GM12878 (cell line): ENCODE measurements around the gene NOTCH3. TPM values are rescaled to one million over a fixed set of nuclear protein-coding genes. Genes with fewer than 3 reads are reported as not detected.

ENCODE experiments used
- ATAC-seq: fragments of 200-7000 bp; cut with Tn5 transposase; 3 replicates; pipeline ENCODE4 v1.9.1; 2020; ENCODE audit warnings: mild to moderate bottlenecking, moderate library complexity
- BruUV-seq: library from RNA; stranded (reverse); fragments of 400-500 nt; replicated peaks from 2 replicates; lab custom pipeline; 2021; lab: Mats Ljungman, UMichigan
- CTCF ChIA-PET: fragments of 300-600 bp; sonication (Branson Sonifier 250); formaldehyde crosslinking; extraction: SDS; loops from one replicate; lab custom pipeline; 2021; ENCODE audit warnings: inconsistent platforms; lab: Yijun Ruan, JAX
- POLR2A ChIA-PET: fragments of 350-600 bp; formaldehyde crosslinking; extraction: SDS; loops from one replicate; lab custom pipeline; 2021; ENCODE audit warnings: inconsistent platforms; lab: Charles Lee
- RAD21 ChIA-PET: fragments of 300-600 bp; sonication (Branson Sonifier 250); formaldehyde crosslinking; loops from one replicate; lab custom pipeline; 2023; ENCODE audit warnings: antibody characterized with exemption; ENCODE audit not compliant: unreplicated experiment; lab: Charles Lee
- SMC1A ChIA-PET: fragments of 300-600 bp; sonication (Branson Sonifier 250); formaldehyde crosslinking; loops from one replicate; lab custom pipeline; 2023; ENCODE audit not compliant: unreplicated experiment, uncharacterized antibody; lab: Charles Lee
- DNase-seq: peaks from one replicate; pipeline ENCODE4 v3.0.0-alpha.2; 2011; ENCODE audit warnings: low read depth, low spot score
- FAIRE-seq: peaks from 3 replicates; lab custom pipeline; 2011; peaks lifted over from hg19 to GRCh38; lab: Jason Lieb, UNC
- H2AFZ ChIP-seq: 2 replicates; pipeline ENCODE4 v1.6.0; 2011; ENCODE audit warnings: low read depth, low read length, control low read depth; ENCODE audit not compliant: control insufficient read depth
- H3K27ac ChIP-seq: 2 replicates; pipeline ENCODE4 v1.5.1; 2011; ENCODE audit warnings: control low read depth; ENCODE audit not compliant: control insufficient read depth, insufficient read depth
- H3K27me3 ChIP-seq, 2 experiments: replicated peaks in 1 of 2; 2 replicates each; pipeline versions ENCODE4 v1.6.0 to v1.6.1; 2011; ENCODE audit warnings: low read length in 1 of 2; ENCODE audit not compliant: control insufficient read depth in 2 of 2, insufficient read depth in 2 of 2
- H3K36me3 ChIP-seq, 2 experiments: 2 replicates each; pipeline ENCODE4 v1.5.1; 2011; ENCODE audit warnings: low read length in 1 of 2; ENCODE audit not compliant: control insufficient read depth in 2 of 2, insufficient read depth in 2 of 2
- H3K4me1 ChIP-seq: 2 replicates; pipeline ENCODE4 v1.6.1; 2011; ENCODE audit warnings: mild to moderate bottlenecking, low read length, moderate library complexity, mixed read lengths; ENCODE audit not compliant: control insufficient read depth, insufficient read depth
- H3K4me2 ChIP-seq: 2 replicates; pipeline ENCODE4 v1.6.0; 2011; ENCODE audit warnings: control low read depth; ENCODE audit not compliant: control insufficient read depth, insufficient read depth
- H3K4me3 ChIP-seq: fragments of 200-600 bp; sonication (generic); 2 replicates; pipeline ENCODE4 v1.5.1; 2016
- H3K79me2 ChIP-seq: 2 replicates; pipeline ENCODE4 v1.6.0; 2011; ENCODE audit warnings: low read length; ENCODE audit not compliant: control insufficient read depth, insufficient read depth
- H3K9ac ChIP-seq: 2 replicates; pipeline ENCODE4 v1.8.0; 2011; ENCODE audit warnings: low read length, control low read depth, mixed read lengths; ENCODE audit not compliant: control insufficient read depth, insufficient read depth
- H3K9me3 ChIP-seq: replicated peaks from 3 replicates; pipeline ENCODE4 v1.5.1; 2011; ENCODE audit warnings: mild to moderate bottlenecking, low read length; ENCODE audit not compliant: control insufficient read depth, insufficient read depth
- H4K20me1 ChIP-seq: 2 replicates; pipeline ENCODE4 v1.6.0; 2011; ENCODE audit not compliant: control insufficient read depth, insufficient read depth
- CEBPZ ChIP-seq: fragments of 150-350 bp; IDR thresholded peaks from 2 replicates; pipeline ENCODE4 v1.6.1; 2016; ENCODE audit warnings: low read depth, low read length
- KDM1A ChIP-seq: fragments of 200-600 bp; sonication (generic); IDR thresholded peaks from 2 replicates; pipeline ENCODE4 v1.6.1; 2016; ENCODE audit warnings: borderline replicate concordance
- MYC ChIP-seq: IDR thresholded peaks from 2 replicates; pipeline ENCODE4 v1.6.1; 2011; ENCODE audit warnings: mild to moderate bottlenecking, low read length, moderate library complexity, inconsistent platforms; ENCODE audit not compliant: insufficient read depth, insufficient replicate concordance, insufficient read length, severe bottlenecking
- POLR2A ChIP-seq: IDR thresholded peaks from 2 replicates; pipeline ENCODE4 v1.6.1; 2011; ENCODE audit warnings: low read depth, mild to moderate bottlenecking, low read length
- ZNF24 ChIP-seq: fragments of 450-650 bp; IDR thresholded peaks from 2 replicates; pipeline ENCODE4 v1.6.1; 2017; ENCODE audit warnings: antibody characterized with exemption, mild to moderate bottlenecking
- ZNF622 ChIP-seq: fragments of 450-650 bp; IDR thresholded peaks from 2 replicates; pipeline ENCODE4 v1.6.1; 2017; ENCODE audit warnings: mild to moderate bottlenecking, inconsistent platforms
- WGBS: methylation state at CpG from one replicate; pipeline ENCODE4 v1.1.6; 2016; ENCODE audit warnings: low lambda C conversion rate; ENCODE audit not compliant: insufficient replicate concordance, insufficient coverage; ENCODE audit errors: missing lambda C conversion rate; 5-methylcytosine and 5-hydroxymethylcytosine counted together
- in situ Hi-C: fragments of 300-500 bp; cut with MboI; formaldehyde crosslinking; loops from 9 replicates; pipeline ENCODE4 v1.14.3; 2018; ENCODE audit warnings: mixed read lengths
- intact Hi-C: fragments of 100-400 bp; cut with micrococcal nuclease; formaldehyde crosslinking; loops from one replicate; pipeline ENCODE4 v1.14.2; 2022; ENCODE audit not compliant: unreplicated experiment
- polyA plus RNA-seq, 11 experiments: library from polyadenylated mRNA; depleted of rRNA in 4 of 11; unstranded in 6 of 11; stranded (reverse) in 5 of 11; fragments of >200 nt; fragmentation: Nextera tagmentation in 4 of 11; fragmentation: Illumina TruSeq in 1 of 11; extraction: Ambion mirVana in 4 of 11; extraction: Trizol in 1 of 11; gene quantifications; 1 replicate in 1 of 11; 2 replicates in 10 of 11; pipeline versions ENCODE4 v1.2.1 to v1.2.3, GENCODE V29; 2011 to 2016; ENCODE audit warnings: inconsistent platforms in 2 of 11, missing spikeins in 2 of 11, low read depth in 1 of 11
- total RNA-seq, 4 experiments: library from RNA; depleted of rRNA in 3 of 4; stranded (reverse); fragments of >200 nt in 3 of 4; fragmentation: Illumina TruSeq in 1 of 4; extraction: Trizol in 1 of 4; gene quantifications; 2 replicates each; pipeline versions ENCODE4 v1.2.1 to v1.2.3, GENCODE V29; 2013 to 2021

NOTCH3 gene
- total and polyA plus RNA-seq, 10 of the 15 experiments (the other 5 are each of a cell fraction or from before 2014, with no cell fraction given): 0.01 to 0.42 (median 0.10) TPM; not detected in 5

- RAD21 ChIA-PET: no interaction called here
- CTCF ChIA-PET: no interaction called here
- SMC1A ChIA-PET: no interaction called here
- BruUV-seq: no TSS peak
- Histone ChIP-seq H2AFZ (no peak overlapping the region), H3K4me1 (no peaks in the 10 kb centered on the region), H3K79me2 (no peaks in the 10 kb centered on the region), H3K4me2 (no peak overlapping the region), H3K4me3 (no peak overlapping the region), H3K27ac (no peak overlapping the region), H3K36me3 (peaks cover 36 to 54% of the 10 kb centered on the region in 2 experiments), H4K20me1 (no peaks in the 10 kb centered on the region)
- WGBS: 87% methylated on average over 14 of the region's 24 CpGs
- DNase-seq (no peak), ATAC-seq (no peak), FAIRE-seq (no peak)
- intact Hi-C loops: no loop called here
- POLR2A ChIA-PET: no interaction called here
- TF ChIP-seq CEBPZ (no peak), ZNF24 (no peak), KDM1A (no peak), POLR2A (0 out of 2 replicates have a peak, but pooled peaks have one; percentile 29), MYC (no peak), ZNF622 (no peak)
- TF ChIP-seq, all 136 proteins: peak for 1
- H3K27me3 ChIP-seq: no peaks in the 10 kb centered on the region
- in situ Hi-C loops: no loop called here
- H3K9me3 ChIP-seq: no peaks in the 10 kb centered on the region
- H3K9ac ChIP-seq: no peak overlapping the region
Measured at GRCh38 chr19:15244106-15244803, 43.5 kb upstream of the NOTCH3 start.
